ENCODE measurements around the gene RBFOX1. TPM values are rescaled to one million over a fixed set of nuclear protein-coding genes. Genes with fewer than 3 reads are reported as not detected.

Gene RBFOX1
- total RNA-seq, 1 donor from 2014 or later, result 1.1 TPM

DNA sequence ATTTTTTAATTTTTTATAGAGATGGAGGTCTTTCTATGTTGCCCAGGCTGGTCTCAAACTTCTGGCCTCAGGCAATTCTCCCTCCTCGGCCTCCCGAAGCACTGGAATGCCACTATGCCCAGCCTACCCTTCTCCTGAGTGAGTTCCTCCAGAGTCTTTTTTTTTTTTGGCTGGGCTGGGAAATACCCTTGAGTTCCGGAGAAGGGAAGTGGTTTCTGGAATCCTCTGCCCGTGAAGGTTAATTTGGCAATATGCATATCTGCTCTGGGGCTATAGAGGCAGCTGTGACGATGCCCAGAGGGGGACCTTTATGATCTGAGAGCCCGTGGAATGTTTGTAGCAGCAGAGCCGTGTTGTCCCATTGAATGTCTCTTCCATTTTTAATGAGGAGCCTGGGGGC lies 217.5 kb downstream of the RBFOX1 start:
- DNase-seq (ENCODE audit: low spot score) (no peak), ATAC-seq (no peak)
- intact Hi-C loops (cut with DNase I), result no loop called here

DNA sequence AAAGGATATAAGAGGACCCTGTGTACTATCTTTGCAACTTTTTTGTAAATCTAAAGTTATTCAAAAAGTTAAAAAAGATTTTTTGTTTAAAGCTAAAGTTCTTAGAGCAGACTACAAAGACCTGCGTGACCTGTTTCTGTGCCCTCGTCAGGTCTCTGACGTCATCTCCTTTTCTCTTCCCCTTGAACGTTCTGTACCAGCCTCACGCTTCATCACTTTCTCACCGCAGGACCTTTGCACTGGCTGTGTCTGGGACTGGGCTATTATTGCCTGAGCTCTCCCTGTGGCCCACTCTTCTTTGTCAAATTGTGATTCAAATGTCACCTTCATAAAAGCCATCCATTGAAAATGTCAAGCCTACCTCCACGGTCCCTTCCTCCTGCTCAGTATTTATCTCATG lies 222.8 kb downstream of the RBFOX1 start:
- intact Hi-C loops (cut with DNase I), result no loop called here
- ATAC-seq (no peak), DNase-seq (ENCODE audit: low spot score) (no peak)

DNA sequence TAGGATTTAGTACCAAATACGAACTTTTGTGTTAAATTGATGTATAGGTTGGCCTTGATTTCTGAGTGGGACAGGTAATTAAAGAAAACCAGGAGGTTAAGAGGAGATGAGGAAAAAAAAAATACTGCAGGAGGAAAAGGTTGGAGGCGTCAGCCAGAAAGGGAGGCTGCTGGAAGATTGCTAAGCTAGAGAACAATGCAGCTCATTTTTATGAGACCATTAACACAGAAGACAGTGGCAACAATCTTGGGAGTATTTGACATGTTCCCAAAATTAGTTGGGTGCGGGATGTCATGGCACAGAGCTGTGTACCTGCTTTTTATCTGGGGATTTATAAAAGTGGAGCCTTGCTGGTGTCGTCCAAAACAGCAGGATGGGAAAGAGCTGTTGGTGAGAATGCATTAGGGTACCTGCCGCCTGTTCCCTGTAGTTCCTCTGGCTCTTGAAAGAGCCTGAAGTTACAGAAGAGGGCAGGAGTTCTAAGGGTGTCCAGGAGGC lies 229.3 kb downstream of the RBFOX1 start:
- intact Hi-C loops (cut with DNase I), result no loop called here
- DNase-seq (ENCODE audit: low spot score) (no peak), ATAC-seq (no peak)

DNA sequence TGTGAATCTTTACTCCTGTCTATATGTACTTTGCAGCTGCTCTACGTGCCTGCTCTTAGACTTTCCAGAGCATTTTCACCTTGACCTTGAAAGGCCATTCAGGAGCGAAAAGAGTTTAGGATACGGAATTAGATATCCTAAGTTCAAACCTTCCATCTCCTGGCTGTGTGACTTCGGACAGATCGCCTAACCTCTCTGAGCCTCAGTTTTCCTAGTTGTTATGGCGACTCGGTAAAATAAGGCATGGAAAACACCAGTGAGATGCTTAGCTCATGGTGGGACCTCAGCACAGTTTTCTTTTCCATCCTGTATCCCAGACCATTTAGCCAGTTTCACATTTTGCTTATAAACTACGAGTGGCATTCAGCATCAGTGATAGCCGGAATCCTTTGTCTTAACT lies 233.7 kb downstream of the RBFOX1 start:
- intact Hi-C loops (cut with DNase I), result no loop called here
- DNase-seq (ENCODE audit: low spot score) (no peak), ATAC-seq (no peak)

DNA sequence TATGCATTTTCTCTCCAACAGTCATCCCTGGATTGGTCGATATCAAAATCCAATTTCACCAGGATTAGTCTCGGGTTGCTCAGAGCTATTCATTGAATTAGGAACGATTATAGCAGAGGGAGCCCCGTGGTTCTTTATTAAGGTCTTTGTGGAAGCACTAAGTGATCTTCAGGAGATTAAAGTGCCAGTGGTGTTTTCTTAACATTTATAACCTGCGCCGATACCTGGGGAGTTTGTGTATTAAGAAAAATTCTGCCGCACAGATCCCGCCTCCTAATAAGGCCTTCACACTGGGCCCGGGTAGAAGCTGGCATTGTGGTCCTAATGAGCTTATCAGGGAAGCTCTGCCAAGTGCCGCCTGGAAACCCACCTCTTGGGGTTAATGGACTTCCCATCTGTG lies 238.7 kb downstream of the RBFOX1 start:
- no peak for ATAC-seq
- intact Hi-C loops (cut with DNase I), result no loop called here

DNA sequence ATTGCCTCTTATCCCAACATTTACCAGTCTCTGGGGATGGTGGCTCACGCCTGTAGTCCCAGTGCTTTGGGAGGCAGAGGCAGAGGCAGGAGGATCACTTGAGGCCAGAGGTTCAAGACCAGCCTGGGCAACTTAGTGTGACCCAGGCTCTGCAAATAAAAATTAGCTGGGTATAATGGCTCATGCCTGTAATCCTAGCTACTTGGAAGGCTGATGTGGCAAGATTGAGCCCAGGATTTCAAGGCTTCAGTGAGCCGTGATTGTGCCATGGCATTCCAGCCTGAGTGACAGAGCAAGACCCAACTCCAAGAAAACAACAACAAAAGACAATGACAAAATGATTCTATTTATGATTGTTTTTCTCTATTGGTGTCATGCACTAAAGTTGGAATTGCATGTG lies 244.9 kb downstream of the RBFOX1 start:
- intact Hi-C loops (cut with DNase I), result no loop called here
- DNase-seq (ENCODE audit: low spot score) (no peak), ATAC-seq (no peak)

More for the DNA sequence above, 238.7 kb downstream of the RBFOX1 start:
- DNase-seq (ENCODE audit: low spot score), result no peak

DNA sequence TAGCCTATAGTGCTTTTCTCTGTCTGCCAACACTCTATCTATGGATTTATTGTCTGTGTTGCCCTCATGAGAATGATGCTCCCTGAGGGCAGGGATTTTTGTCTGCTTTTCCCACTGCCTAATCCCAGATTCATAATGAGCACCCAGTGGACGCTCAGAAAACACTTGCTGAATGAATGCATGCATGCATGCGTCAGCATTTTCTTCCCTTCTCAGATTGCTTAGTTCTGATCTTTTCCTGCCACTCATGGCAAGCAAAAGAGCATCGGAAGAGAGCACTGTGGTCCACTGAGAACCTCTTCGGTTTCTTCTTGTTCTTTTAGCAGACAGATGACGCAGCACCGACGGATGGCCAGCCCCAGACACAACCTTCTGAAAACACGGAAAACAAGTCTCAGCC lies 246.8 kb downstream of the RBFOX1 start:
- intact Hi-C loops (cut with DNase I), result no loop called here
- ATAC-seq (no peak), DNase-seq (ENCODE audit: low spot score) (no peak)

DNA sequence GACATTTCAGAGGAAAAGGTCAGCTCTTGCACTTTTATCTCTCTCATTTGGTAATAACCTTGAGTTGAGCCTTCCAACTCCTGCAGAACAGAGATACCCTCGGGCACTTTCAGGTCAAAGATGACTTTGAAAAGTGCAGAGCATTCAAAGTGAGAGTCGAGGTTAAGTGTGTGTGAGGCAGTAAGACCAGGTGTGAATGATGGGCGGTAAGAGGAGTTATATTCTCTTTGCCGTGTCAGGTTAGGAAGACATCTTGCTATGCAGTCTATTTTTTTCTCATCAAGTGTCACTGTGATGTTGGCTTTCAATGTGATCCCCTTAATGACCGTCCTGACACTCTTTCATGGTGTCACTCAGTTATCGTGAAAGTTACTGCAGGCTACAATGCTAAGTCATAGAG lies 248.5 kb downstream of the RBFOX1 start:
- ATAC-seq (no peak), DNase-seq (ENCODE audit: low spot score) (no peak)
- intact Hi-C loops (cut with DNase I), result no loop called here

DNA sequence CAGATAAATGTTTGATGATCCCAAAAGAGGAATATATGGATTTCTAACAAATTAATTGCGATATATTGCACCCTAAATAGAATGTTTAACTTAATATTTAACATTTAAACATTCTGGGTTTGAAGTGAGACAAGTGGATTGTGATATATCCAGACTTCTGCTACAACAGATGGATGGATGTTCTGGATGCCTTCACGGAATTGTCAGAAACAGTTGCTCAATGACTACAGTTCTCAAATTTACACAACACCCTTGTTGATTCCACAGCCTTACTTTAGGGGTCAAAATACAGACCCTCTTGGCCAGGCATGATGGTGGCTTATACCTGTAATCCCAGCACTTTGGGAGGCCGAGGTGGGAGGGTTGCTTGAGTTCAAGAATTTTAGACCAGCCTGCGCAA lies 250.8 kb downstream of the RBFOX1 start:
- DNase-seq (ENCODE audit: low spot score) (no peak), ATAC-seq (no peak)
- intact Hi-C loops (cut with DNase I), result no loop called here

DNA sequence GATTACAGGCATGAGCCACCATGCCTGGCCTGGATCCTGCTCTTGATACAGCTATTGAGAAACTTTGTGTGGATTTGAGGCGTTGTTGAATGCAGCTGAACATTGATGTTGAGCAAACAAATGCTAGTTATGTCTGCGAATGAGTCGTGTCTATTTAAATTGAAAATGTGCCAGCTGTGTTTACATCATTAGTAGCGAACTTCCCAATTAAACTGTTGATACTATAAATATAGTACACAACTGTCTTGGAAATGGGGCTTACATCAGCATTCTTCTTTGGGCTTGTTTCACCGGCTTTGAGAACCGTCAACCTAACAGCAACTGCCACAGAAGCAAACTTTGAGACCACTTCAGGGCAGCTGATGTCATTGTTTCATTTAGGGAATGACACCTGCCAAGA lies 251.9 kb downstream of the RBFOX1 start:
- DNase-seq (ENCODE audit: low spot score) (no peak), ATAC-seq (no peak)
- intact Hi-C loops (cut with DNase I), result no loop called here

DNA sequence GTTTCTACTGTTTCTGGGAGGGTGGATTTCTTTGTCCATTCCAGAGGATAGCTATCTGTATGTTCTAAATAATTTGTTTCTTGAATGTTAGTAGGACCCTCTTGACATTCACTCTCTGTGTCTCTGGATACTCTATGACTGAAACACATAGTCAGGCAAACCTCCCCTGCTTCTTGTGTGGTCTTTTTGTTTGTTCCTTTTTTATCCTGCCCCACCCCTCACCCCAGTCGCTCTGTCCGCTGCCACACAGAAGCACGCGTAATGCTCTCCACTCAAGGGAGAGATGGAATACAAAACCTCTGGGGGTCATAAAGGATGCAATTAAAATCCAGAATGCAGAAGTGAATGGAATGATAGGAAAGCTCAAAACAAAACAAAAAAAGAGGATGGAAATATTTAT lies 253.1 kb downstream of the RBFOX1 start:
- ATAC-seq (peak; percentile 61), DNase-seq (ENCODE audit: low spot score) (no peak)
- intact Hi-C loops (cut with DNase I), result no loop called here

DNA sequence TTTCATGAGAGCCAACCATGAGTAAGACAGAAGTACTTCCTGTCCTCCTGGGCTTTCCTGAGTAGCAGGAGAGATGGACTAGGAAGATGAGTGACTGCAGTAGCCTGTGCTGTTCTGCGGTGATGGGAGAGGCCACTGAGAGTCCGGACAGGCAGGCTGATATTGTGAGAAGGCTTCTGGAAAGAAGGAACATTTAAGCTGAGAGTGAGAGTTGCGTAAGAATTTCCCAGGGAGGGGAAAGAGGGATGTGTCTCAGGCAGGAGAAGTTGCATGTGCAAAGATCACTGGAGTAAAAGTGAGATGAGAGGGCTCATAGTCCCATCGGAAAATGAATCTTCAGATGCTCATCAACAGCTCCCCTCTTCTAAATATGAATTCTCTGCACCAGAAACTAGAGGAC lies 258.3 kb downstream of the RBFOX1 start:
- no peak for DNase-seq (ENCODE audit: low spot score)
- intact Hi-C loops (cut with DNase I), result no loop called here
- peak; percentile 66 for ATAC-seq

DNA sequence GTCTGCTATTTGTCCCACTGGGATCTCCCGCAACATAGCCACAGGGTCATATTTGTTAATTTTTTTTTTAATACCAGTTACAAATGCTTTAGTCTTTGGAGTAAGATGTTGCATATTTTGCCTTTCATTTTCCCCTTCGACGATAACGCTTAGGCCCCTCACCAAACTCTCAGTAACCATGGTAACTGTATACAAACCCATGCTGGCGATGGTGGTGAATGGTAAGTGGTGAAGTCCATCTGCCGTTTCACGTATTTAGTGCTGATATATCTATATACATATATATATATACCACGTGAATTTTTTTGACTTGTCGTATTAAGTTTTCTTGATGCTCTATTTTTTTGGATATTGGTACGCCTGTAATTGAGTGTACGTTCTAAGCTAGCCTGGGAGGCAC lies 263.7 kb downstream of the RBFOX1 start:
- no peak for DNase-seq (ENCODE audit: low spot score)
- intact Hi-C loops (cut with DNase I), result loop anchor here (5.0 kb wide), 1 partner anchor 296 kb away; no protein-coding TSS in a partner anchor
- ATAC-seq, result no peak

DNA sequence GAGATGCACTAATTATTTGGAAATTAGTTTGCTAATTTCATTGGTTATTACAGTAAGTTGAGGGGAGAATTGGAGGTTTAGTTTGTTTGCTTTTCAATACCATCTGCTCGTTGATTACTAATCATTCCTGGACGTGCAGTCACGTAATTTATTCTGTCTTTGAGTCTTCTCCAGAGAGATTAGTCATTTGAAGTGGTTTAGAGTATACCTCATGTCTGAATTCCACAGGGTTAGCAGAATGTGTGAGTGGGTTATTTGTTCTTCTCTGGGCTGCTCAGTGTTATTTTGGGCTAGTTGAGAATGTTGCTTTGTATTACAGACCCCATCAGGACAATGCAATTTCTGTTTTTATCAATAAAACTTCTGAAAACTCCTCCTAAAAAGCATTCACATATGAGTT lies 265.0 kb downstream of the RBFOX1 start:
- DNase-seq (ENCODE audit: low spot score) (no peak), ATAC-seq (no peak)
- intact Hi-C loops (cut with DNase I), result loop anchor here (5.0 kb wide), 1 partner anchor 295 kb away; no protein-coding TSS in a partner anchor

DNA sequence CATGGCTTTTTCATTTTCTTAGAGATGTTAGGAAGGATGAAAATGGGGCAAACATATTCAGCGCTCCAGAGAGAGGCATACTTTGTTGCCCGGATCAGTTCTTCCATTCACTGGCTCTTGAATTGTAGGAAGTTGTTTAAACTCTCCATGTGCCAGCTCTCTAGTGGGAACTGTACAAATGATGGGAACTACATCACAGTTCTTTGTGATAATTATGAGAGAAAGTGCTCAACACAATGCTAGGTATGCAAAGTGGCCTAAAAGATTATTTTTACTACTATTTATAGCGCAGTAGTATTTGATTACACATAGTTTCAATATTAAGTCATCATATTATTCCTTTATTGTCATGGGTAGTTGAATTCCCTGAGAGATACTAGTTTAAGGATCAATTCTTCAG lies 268.5 kb downstream of the RBFOX1 start:
- DNase-seq (ENCODE audit: low spot score), result no peak
- ATAC-seq, result no peak
- intact Hi-C loops (cut with DNase I), result no loop called here

DNA sequence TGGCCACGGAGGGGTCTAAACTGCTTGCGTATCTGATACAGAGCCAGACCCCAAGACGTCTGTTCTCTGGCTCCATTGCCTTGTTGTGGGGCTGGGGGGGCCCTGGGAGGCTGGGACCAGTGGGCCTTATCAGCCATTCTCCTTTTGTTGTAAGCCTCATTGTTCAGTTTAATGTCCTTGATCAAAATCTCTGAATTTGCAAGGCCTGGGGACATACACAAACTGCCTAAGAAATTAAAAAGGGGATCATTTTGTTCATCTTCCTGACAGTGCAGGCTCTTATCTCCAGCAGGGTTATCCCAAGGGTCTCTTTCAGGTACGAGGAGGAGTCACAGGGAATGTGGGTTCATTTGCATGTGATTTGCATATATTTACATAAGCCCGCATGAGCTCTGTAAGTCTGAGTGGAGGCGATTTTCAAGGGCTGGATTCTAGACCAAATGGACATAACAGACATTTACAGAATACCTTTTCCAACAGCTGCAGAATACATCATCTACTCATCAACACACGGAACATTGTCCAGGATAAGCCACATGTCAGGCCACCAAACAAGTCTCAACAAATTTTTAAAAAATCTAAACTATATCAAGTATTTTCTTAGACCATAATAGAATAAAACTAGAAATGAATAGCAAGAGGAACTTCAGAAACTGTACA lies 269.8 kb downstream of the RBFOX1 start:
- no peak for ATAC-seq
- intact Hi-C loops (cut with DNase I), result no loop called here

DNA sequence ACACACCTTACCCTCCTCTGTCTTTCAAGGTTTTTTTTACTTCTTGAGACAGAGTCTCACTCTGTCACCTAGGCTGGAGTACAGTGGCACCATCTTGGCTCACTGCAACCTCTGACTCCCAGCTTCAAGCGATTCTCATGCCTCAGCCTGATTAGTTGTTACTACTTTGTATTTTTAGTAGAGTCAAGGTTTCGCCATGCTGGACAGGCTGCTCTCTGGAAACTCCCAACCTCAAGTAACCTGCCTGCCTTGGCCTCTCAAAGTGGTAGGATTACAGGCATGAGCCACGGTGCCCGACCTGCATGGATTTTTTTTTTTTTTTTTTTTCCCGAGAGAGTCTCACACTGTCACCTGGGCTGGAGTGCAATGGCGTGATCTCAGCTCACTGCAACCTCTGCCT lies 273.2 kb downstream of the RBFOX1 start:
- ATAC-seq (no peak), DNase-seq (ENCODE audit: low spot score) (no peak)
- intact Hi-C loops (cut with DNase I), result no loop called here

More for the DNA sequence above, 269.8 kb downstream of the RBFOX1 start:
- DNase-seq (ENCODE audit: low spot score), result no peak

DNA sequence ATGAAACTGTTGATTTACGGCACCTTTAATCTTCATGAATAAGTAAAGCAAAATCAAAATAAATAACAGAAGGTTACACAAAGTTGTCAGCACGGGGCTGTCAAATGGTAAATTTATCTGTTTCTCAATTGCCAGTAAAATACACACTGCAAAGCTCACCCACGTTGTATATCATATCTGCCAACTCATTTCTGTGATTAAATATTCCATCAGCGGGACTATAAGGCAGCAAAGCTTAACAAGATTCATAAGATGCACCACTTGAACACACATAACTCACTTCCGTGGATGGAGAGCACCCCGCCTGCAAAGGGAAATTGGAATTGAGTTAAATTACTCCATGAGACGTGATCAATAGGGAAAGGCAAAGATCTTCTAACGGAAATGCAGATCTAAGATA lies 280.0 kb downstream of the RBFOX1 start:
- ATAC-seq, result no peak
- DNase-seq (ENCODE audit: low spot score), result no peak
- intact Hi-C loops (cut with DNase I), result no loop called here

DNA sequence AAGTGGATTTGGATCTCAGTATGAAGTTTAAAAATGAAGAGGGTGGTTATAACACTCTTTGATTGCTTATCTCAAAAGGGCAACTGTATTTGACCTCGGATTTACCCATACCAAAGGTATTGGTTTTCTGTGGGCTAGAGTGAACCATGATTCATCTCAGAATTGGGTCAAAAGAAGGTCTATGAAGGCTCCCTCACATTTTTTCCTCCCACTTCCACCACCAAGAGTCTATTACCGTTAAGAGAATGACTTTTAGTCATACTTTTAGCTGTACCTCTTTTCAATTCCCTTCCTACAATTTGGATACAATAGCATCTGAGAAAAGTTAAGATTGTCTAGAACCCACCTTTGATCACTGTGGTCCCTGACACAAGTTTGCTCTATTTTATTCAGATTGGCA lies 280.9 kb downstream of the RBFOX1 start:
- DNase-seq (ENCODE audit: low spot score), result no peak
- no peak for ATAC-seq
- intact Hi-C loops (cut with DNase I), result no loop called here

DNA sequence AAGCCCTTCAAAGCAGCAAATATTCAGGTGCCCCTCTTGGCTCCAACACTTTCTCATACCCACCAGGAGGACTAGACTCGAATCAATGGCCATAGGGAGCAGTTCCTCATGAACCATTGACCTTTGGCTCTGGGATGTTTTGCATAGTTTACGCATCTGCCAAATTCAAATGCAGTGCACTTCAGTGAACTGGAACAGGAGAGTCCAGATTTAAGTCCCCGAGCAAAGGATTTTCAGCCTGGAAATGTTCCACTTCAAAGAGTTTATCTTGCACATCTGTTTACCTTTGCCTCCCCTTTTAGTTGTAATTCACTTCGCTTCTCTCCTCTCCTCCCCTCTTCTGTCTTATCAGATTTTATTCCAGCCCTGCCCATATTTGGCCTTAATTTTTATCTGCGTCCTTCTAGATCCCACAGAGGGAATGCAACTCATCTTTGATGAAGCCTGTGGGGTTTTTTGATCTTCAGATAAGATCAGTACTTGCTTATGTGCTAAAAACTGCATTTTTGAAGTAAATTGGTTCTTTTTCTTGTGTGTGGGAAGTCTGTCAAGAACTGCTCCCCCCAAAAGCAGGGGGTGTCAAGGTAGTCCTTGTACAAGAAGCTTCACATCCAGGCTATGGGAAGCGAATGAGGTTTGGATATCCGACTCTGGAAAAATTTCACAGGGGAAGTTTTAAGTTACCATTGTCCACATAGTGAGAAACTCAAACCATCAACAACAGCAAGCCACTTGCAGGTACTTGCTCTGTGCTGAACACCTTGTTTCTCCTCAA lies 281.6 kb downstream of the RBFOX1 start:
- no peak for DNase-seq (ENCODE audit: low spot score)
- ATAC-seq, result no peak
- intact Hi-C loops (cut with DNase I), result no loop called here

DNA sequence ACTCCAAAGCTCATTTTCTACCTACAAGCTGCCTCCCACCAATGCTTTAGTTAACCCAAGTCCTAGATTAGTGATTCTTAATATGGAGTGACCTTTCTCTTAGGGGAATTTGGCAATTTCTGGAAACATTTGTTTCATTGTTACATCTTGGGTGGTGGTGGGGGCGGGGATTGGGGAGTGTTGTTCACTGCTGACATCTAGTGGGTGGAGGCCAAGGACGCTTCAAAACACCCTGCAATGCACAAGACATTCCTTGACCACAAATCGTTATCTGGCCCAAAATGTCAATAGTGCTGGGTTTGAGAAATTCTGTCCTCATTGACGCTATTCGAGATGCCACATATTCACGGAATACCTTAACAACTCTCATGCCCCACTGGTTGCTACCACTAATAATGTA lies 282.9 kb downstream of the RBFOX1 start:
- no peak for ATAC-seq
- intact Hi-C loops (cut with DNase I), result no loop called here
- DNase-seq (ENCODE audit: low spot score), result no peak
